B cell (primary cell): ENCODE results near the gene TLR8. TPM values are rescaled to one million over a fixed set of nuclear protein-coding genes. Genes with fewer than 3 reads are reported as not detected.
A peak's percentile ranks its signal among the peaks of the same experiment; 100 is the strongest.

Source experiments
- ATAC-seq: fragments of 200-7000 bp; cut with Tn5 transposase; one replicate; pipeline ENCODE4 v1.10.0; 2021; ENCODE audit warnings: low read depth, mild to moderate bottlenecking, moderate number of reproducible peaks, moderate library complexity
- CTCF ChIA-PET: fragments of 350-600 bp; sonication (Branson Sonifier 250); formaldehyde crosslinking; loops from one replicate; lab custom pipeline; 2021; ENCODE audit warnings: antibody characterized with exemption, inconsistent platforms; lab: Charles Lee
- POLR2A ChIA-PET: fragments of 350-600 bp; sonication (Branson Sonifier 250); formaldehyde crosslinking; loops from one replicate; lab custom pipeline; 2021; ENCODE audit warnings: antibody characterized with exemption; lab: Charles Lee
- DNase-seq: peaks from one replicate; pipeline ENCODE4 v3.0.0; 2013
- H2AFZ ChIP-seq: 2 replicates; pipeline ENCODE4 v1.6.1; 2012; ENCODE audit warnings: mild to moderate bottlenecking, low read depth, low read length; ENCODE audit not compliant: insufficient read depth, poor library complexity, severe bottlenecking
- H3K27ac ChIP-seq, 2 donors: 1 replicate in 1 of 2; 2 replicates in 1 of 2; pipeline ENCODE4 v1.5.1; 2012 to 2013; ENCODE audit warnings: low read length in 2 of 2, mild to moderate bottlenecking in 2 of 2, moderate library complexity in 1 of 2
- H3K27me3 ChIP-seq, 4 experiments: fragments of 200-600 bp in 1 of 4; sonication (generic) in 1 of 4; replicated peaks in 1 of 4; 1 replicate in 2 of 4; 2 replicates in 2 of 4; pipeline versions ENCODE4 v1.6.1 to v1.7.0; 2013 to 2016; ENCODE audit warnings: low read length in 3 of 4, mild to moderate bottlenecking in 2 of 4, mixed read lengths in 1 of 4, moderate library complexity in 1 of 4; ENCODE audit not compliant: insufficient read depth in 4 of 4, control insufficient read depth in 3 of 4; ENCODE audit errors: control extremely low read depth in 1 of 4
- H3K36me3 ChIP-seq, 2 experiments: replicated peaks in 1 of 2; 1 replicate in 1 of 2; 2 replicates in 1 of 2; pipeline versions ENCODE4 v1.6.1 to v1.7.1; 2013; ENCODE audit warnings: low read length in 1 of 2; ENCODE audit not compliant: insufficient read depth in 2 of 2, control insufficient read depth in 1 of 2; ENCODE audit errors: control extremely low read depth in 1 of 2, extremely low read depth in 1 of 2
- H3K4me1 ChIP-seq, 2 donors: fragments of 200-600 bp in 1 of 2; sonication (generic) in 1 of 2; 1 replicate in 1 of 2; 2 replicates in 1 of 2; pipeline versions ENCODE4 v1.5.1 to v1.6.1; 2013 to 2017; ENCODE audit warnings: low read length in 2 of 2; ENCODE audit not compliant: control insufficient read depth in 2 of 2, insufficient read depth in 2 of 2
- H3K4me2 ChIP-seq: replicated peaks from 2 replicates; pipeline ENCODE3; 2012; ENCODE audit warnings: mild to moderate bottlenecking, low read depth, low read length; ENCODE audit not compliant: poor library complexity, severe bottlenecking
- H3K4me3 ChIP-seq, 5 experiments: fragments of 200-600 bp in 1 of 5; sonication (generic) in 1 of 5; 1 replicate in 3 of 5; 2 replicates in 2 of 5; pipeline versions ENCODE4 v1.5.1 to v1.7.0; 2011 to 2016; ENCODE audit warnings: low read length in 4 of 5, mild to moderate bottlenecking in 4 of 5, low read depth in 2 of 5, control low read depth in 1 of 5, moderate library complexity in 1 of 5; ENCODE audit not compliant: insufficient read depth in 1 of 5; ENCODE audit errors: control extremely low read depth in 1 of 5, extremely low read depth in 1 of 5
- H3K79me2 ChIP-seq: fragments of 200-600 bp; sonication (generic); one replicate; pipeline ENCODE4 v1.6.0; 2016; ENCODE audit warnings: low read length; ENCODE audit not compliant: control insufficient read depth, insufficient read depth
- H3K9ac ChIP-seq: fragments of 200-600 bp; sonication (generic); 2 replicates; pipeline ENCODE4 v1.6.1; 2017; ENCODE audit warnings: mild to moderate bottlenecking, low read length, moderate library complexity
- H3K9me3 ChIP-seq, 3 donors: one replicate each; pipeline versions ENCODE4 v1.6.1 to v1.7.1; 2013; ENCODE audit warnings: low read length in 2 of 3; ENCODE audit not compliant: control insufficient read depth in 2 of 3, insufficient read depth in 1 of 3; ENCODE audit errors: control extremely low read depth in 1 of 3
- H4K20me1 ChIP-seq: 2 replicates; pipeline ENCODE4 v1.6.0; 2012; ENCODE audit warnings: mild to moderate bottlenecking, low read length; ENCODE audit not compliant: insufficient read depth, control insufficient read depth, poor library complexity, severe bottlenecking
- H3K27ac Mint-ChIP-seq: one replicate; pipeline ENCODE4 v1.8.0; 2021; ENCODE audit warnings: mixed read lengths
- H3K27me3 Mint-ChIP-seq: one replicate; pipeline ENCODE4 v1.8.0; 2021; ENCODE audit warnings: mixed read lengths
- H3K4me1 Mint-ChIP-seq: one replicate; pipeline ENCODE4 v1.8.0; 2021; ENCODE audit warnings: mixed read lengths
- H3K4me3 Mint-ChIP-seq: one replicate; pipeline ENCODE4 v1.8.0; 2021; ENCODE audit warnings: mixed read lengths
- H3K9me3 Mint-ChIP-seq: one replicate; pipeline ENCODE4 v1.8.0; 2022; ENCODE audit warnings: mixed read lengths; ENCODE audit not compliant: insufficient read depth
- EZH2 ChIP-seq: IDR thresholded peaks from 2 replicates; pipeline ENCODE4 v1.6.1; 2012; ENCODE audit warnings: borderline replicate concordance, low read depth, mild to moderate bottlenecking, moderate library complexity, low read length; ENCODE audit not compliant: insufficient read depth, poor library complexity, severe bottlenecking
- WGBS: methylation state at CpG from one replicate; pipeline ENCODE4 v1.1.5; 2013; ENCODE audit warnings: missing lambda C conversion rate; ENCODE audit not compliant: insufficient coverage; 5-methylcytosine and 5-hydroxymethylcytosine counted together
- intact Hi-C: fragments of 100-400 bp; cut with micrococcal nuclease; formaldehyde crosslinking; loops from one replicate; pipeline ENCODE4 v1.10.0; 2022
- polyA plus RNA-seq: library from polyadenylated mRNA; depleted of rRNA; stranded (reverse); fragments of >200 nt; gene quantifications from 2 replicates; pipeline ENCODE4 v1.2.3, GENCODE V29; 2012
- total RNA-seq, 2 donors: library from RNA; stranded (reverse); fragments of 120-200 nt in 1 of 2; gene quantifications; 1 replicate in 1 of 2; 2 replicates in 1 of 2; pipeline versions ENCODE4 v1.2.3 to v1.2.4, GENCODE V29; 2013 to 2022
- TF ChIP-seq, protein P1 (sequence below): fragments of 200-600 bp; IDR thresholded peaks from one replicate; pipeline ENCODE4 v1.8.0; 2022; ENCODE audit warnings: antibody characterized with exemption, mild to moderate bottlenecking

Gene TLR8
- total and polyA plus RNA-seq, 2 donors (not counting 1 experiment from before 2014, with no cell fraction given), result 0.19 to 0.39 TPM

DNA sequence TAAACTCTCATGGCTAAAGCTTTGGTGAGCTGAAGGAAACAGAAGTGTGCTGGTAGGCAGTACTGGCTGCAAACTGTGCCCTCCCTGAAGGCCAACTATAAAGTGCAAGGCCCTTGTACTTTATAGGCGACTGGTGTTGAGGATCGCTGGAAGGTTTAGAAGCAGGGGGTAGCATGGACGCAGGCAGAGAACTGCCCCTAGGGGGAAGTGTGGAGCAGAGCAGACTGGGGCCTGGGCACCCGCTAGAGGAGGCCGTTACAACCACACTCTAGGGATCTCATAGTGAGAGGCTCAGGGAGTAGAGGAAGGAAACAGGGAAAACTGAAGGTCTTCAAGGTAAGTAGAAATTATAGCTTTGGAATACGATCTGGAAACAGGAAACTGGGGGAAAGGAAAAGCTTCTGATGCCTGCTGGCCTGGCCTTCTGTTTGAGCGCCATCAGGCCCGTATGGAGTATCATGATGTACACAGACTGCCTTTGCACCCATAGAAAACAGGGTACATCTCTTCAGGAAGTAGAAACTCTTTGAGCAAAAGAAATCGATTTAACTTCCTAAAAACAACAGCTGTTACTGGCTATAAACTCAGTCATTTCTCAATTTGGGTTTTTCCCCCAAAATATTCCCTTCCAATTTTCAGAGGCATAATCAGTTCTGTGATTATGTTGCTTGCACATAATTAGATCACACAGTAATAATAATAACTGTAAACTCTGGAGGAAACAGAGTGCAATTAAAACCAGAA is 44.6 kb downstream of the TLR8 start:
- Histone ChIP-seq H3K27me3 (no peaks in the 10 kb centered on the region), H3K36me3 (no peaks in the 10 kb centered on the region), H3K4me2 (peak overlapping the region; percentile 71), H4K20me1 (peaks cover 6% of the 10 kb centered on the region), H3K9ac (peak overlapping the region; percentile 44), H2AFZ (peak overlapping the region; percentile 3), H3K9me3 (no peaks in the 10 kb centered on the region), H3K4me3 (peak overlapping the region in 4 of 5 experiments; percentile 20 to 30 (median 22)), H3K79me2 (peaks cover 79% of the 10 kb centered on the region), H3K27ac (peak overlapping the region; percentile 88), H3K4me1 (peaks cover 92 to 97% of the 10 kb centered on the region in 2 donors)
- intact Hi-C loops, result loop anchor here (1.0 to 5.0 kb wide), 5 partner anchors 25 to 306 kb away; no protein-coding TSS in a partner anchor
- 0% methylated on average over 4 of the region's 9 CpGs for WGBS
- peak overlapping the region; percentile 75 for H3K4me3 Mint-ChIP-seq
- ATAC-seq, result peak; percentile 71
- no peak for TF ChIP-seq EZH2
- TF ChIP-seq, protein P1, sequence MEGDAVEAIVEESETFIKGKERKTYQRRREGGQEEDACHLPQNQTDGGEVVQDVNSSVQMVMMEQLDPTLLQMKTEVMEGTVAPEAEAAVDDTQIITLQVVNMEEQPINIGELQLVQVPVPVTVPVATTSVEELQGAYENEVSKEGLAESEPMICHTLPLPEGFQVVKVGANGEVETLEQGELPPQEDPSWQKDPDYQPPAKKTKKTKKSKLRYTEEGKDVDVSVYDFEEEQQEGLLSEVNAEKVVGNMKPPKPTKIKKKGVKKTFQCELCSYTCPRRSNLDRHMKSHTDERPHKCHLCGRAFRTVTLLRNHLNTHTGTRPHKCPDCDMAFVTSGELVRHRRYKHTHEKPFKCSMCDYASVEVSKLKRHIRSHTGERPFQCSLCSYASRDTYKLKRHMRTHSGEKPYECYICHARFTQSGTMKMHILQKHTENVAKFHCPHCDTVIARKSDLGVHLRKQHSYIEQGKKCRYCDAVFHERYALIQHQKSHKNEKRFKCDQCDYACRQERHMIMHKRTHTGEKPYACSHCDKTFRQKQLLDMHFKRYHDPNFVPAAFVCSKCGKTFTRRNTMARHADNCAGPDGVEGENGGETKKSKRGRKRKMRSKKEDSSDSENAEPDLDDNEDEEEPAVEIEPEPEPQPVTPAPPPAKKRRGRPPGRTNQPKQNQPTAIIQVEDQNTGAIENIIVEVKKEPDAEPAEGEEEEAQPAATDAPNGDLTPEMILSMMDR, result peak; percentile 58
- H3K27ac Mint-ChIP-seq, result peak overlapping the region; percentile 93
- H3K27me3 Mint-ChIP-seq, result no peaks in the 10 kb centered on the region
- H3K9me3 Mint-ChIP-seq, result no peaks in the 10 kb centered on the region
- ChIA-PET CTCF (interaction anchor here (0.6 to 7.4 kb wide), 8 partner anchors 23 to 538 kb away, joined by 3 to 214 read pairs (median 10); partner anchors contain the start of gene TMSB4X), POLR2A (interaction anchor here (1.0 to 7.9 kb wide), 4 partner anchors 24 to 537 kb away, joined by 3 to 130 read pairs (median 14); partner anchors contain the start of gene TMSB4X)
- DNase-seq, result peak; percentile 83
- H3K4me1 Mint-ChIP-seq, result peaks cover 82% of the 10 kb centered on the region
